DOHH2 (cell line): Measurements from ENCODE around the gene RNF169.

Experiments
- EZH2phosphoT487 ChIP-seq: fragments of 200-600 bp; sonication (generic); IDR thresholded peaks from 2 replicates; pipeline ENCODE4 v1.6.1; 2017; ENCODE audit warnings: borderline replicate concordance, mild to moderate bottlenecking, antibody characterized with exemption, low read length, moderate library complexity, mixed read lengths
- TF ChIP-seq, protein P1 (sequence below): fragments of 200-600 bp; sonication (generic); IDR thresholded peaks from one replicate; pipeline ENCODE4 v1.5.1; 2014; ENCODE audit warnings: antibody characterized with exemption, mild to moderate bottlenecking, low read depth, low read length; ENCODE audit not compliant: poor library complexity, severe bottlenecking

DNA sequence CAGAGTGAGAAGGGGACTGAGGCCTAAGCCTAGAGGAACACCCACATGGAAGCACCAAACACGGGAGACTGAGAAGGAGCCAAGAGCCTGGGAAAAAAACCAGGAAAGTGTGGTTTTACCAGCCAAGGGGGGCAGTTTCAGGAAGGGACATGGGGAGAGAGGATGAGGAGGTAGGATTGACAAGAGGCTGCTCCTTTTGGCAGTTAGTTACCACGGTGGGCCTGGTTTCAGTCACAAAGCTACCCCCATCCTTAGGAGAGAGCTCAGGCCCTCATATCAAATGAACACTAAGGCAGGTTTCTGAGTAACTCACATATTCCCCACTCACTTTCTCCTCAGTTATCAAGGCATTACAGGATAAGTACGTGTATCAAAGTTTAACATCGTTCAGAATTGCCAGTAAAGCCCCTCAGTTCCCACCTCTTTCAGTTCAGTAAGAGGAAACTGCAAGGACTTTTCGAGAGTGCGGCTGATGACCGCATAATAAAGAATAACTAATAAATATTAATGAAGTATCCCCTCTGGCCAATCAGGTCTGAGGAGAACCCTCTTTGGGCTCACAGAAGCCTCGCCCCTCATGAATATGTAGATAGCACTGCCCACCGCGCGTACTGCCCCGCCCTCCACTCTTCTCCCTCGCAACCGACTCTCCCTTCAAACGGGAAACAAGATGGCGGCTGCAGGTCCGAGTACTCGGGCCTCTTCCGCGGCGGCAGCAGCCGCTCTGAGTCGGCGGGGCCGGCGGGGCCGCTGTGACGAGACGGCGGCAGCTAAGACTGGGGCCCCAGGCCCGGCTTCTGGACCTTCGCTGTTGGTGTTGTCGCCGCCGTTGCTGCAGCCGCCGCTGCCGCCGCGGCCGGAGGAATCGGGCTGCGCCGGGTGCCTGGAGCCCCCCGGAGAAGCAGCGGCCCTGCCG is at the start of gene RNF169:
- TF ChIP-seq, protein P1, sequence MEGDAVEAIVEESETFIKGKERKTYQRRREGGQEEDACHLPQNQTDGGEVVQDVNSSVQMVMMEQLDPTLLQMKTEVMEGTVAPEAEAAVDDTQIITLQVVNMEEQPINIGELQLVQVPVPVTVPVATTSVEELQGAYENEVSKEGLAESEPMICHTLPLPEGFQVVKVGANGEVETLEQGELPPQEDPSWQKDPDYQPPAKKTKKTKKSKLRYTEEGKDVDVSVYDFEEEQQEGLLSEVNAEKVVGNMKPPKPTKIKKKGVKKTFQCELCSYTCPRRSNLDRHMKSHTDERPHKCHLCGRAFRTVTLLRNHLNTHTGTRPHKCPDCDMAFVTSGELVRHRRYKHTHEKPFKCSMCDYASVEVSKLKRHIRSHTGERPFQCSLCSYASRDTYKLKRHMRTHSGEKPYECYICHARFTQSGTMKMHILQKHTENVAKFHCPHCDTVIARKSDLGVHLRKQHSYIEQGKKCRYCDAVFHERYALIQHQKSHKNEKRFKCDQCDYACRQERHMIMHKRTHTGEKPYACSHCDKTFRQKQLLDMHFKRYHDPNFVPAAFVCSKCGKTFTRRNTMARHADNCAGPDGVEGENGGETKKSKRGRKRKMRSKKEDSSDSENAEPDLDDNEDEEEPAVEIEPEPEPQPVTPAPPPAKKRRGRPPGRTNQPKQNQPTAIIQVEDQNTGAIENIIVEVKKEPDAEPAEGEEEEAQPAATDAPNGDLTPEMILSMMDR: no peak
- TF ChIP-seq EZH2phosphoT487: no peak
